CD4-positive, alpha-beta T cell treated with Interferon gamma for 1 hour (primary cell): ENCODE results near the gene ST6GALNAC4.

Experiments used
- DNase-seq: peaks from one replicate; pipeline ENCODE4 v3.0.0-alpha.2; 2020

The ST6GALNAC4 gene

GRCh38 chr9:127946728-127947127 lies 29.9 kb upstream of the ST6GALNAC4 start:
- no peak for DNase-seq

GRCh38 chr9:127945942-127946341 lies 29.1 kb upstream of the ST6GALNAC4 start:
- DNase-seq, result no peak

DNA sequence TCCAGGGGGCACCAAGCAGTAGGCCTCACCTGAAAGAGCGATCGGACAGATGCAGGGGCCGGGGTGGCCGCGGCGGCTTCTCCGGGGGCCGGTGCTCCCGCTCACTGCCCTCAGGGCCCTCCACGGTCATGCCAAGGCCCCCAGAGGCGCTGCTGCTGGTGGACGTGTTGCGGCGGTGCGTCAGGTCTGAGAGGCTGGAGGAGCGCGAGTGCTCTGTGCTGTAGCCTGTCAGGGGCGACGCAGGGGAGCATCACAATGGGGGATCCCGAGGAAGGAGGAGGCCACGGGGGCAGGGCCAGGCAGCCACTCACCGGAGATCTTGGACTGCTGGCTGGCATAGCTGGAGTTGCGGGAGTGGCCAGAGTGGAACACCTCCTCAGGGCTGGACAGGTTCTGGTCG lies 28.5 kb upstream of the ST6GALNAC4 start:
- DNase-seq, result no peak

DNA sequence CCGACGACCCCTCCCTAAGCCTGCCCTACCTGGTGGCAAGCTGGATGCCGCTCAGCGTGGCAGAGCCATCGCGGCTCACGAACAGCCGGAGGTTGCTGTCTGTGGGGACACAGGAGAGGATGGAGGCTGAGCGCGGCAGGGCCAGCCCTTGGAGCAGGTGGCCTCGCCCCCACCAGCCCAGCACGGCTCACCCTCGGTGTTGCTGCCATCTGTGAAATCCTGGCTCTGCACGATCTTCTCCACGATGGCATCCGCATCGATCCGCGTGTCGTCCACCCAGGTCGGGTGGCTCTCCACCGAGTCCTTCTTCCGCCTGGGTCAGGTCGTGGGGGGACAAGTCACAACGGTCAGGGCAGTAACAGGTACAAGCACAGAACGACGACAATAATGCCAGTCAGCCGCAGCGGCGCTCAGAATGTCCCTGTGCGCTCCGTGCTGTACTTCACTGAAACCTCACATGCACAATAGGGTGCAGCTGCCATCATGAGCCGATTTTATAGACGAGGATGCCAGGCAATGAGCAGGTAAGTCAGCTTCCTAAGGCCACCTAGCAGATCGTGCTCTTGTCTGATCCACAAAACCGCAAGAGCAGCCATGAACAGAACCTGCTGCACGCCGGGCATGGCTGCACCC lies 27.9 kb upstream of the ST6GALNAC4 start:
- no peak for DNase-seq

GRCh38 chr9:127943731-127944144 lies 26.9 kb upstream of the ST6GALNAC4 start:
- peak; percentile 77 for DNase-seq

- no peak for DNase-seq
These were observed 26.3 kb upstream of the ST6GALNAC4 start for GRCh38 chr9:127943011-127943662.

GRCh38 chr9:127942216-127943010 lies 25.6 kb upstream of the ST6GALNAC4 start:
- DNase-seq, result peak; percentile 47

DNA sequence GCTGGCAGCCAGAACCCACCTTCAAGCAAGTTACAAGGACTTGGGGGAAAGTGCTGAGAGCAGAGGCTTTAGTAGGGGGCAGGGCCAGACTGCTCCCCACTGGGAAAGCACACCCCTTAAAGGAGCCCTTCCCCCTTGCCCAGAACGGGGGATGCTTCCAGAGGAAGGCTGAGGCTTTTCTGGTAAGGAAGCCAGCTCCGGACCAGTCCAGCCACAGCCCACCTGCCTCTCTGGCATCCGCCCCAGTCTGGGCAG lies 25.0 kb upstream of the ST6GALNAC4 start:
- DNase-seq, result no peak

GRCh38 chr9:127941062-127941960 lies 24.5 kb upstream of the ST6GALNAC4 start:
- DNase-seq, result no peak

GRCh38 chr9:127940593-127940992 lies 23.8 kb upstream of the ST6GALNAC4 start:
- DNase-seq, result no peak

GRCh38 chr9:127938298-127938690 lies 21.5 kb upstream of the ST6GALNAC4 start:
- no peak for DNase-seq

GRCh38 chr9:127937388-127938297 lies 20.8 kb upstream of the ST6GALNAC4 start, which contains the start of gene DPM2:
TSS of gene DPM2 (minus strand) at chr9:127937854. CDS start at chr9:127937820, 34 bp downstream.
- DNase-seq, result peak; percentile 87

- DNase-seq, result no peak
These were observed 20.2 kb upstream of the ST6GALNAC4 start for GRCh38 chr9:127937056-127937387.

- no peak for DNase-seq
These were observed 19.6 kb upstream of the ST6GALNAC4 start for GRCh38 chr9:127936347-127936852.

- no peak for DNase-seq
These were observed 19.0 kb upstream of the ST6GALNAC4 start for GRCh38 chr9:127935765-127936221.

- no peak for DNase-seq
These were observed 18.1 kb upstream of the ST6GALNAC4 start for GRCh38 chr9:127934986-127935385.

- no peak for DNase-seq
These were observed 17.4 kb upstream of the ST6GALNAC4 start for GRCh38 chr9:127934248-127934647.

DNA sequence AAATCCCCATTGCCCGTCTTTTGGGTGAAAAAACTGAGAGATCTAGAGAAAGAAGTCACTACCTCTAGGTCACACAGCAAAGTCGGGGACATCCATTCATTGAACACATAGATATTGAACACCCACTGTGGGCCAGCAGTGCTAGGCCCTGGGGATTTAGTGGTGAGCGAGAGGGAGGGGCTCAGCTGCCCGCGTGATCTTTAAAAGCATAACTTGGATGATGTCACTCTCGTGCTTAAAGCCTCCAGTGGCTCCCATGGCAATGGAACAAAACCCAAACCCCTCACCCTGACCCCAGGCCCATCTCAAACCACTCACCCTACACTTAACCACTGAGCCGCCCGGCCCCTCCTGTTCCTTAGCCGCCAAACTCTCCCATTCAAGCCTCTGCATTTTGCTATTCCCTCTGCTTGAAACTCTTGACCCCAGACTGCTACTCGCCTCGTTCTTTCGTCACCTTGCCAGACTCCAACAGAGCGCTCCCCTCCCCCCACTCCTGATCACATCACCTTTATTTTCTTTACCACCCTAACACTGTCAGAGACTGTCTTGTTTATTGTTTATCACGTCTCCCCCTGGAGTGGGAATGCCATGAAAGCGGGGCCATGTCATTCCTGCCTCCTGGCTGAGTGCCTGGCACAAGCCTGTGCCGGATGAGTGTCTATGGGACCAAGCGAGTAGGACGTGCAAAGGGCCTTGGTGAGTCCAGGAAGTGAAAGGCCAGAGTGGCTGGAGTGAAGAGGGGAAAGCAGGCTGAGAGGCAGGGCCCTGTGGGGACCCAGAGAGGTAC lies 14.4 kb upstream of the ST6GALNAC4 start:
- DNase-seq, result peak; percentile 34

- peak; percentile 63 for DNase-seq
These were observed 13.6 kb upstream of the ST6GALNAC4 start, which contains the start of gene PIP5KL1 for GRCh38 chr9:127930231-127931091. TSS of gene PIP5KL1 (minus strand) at chr9:127930777. CDS start at chr9:127930752, 25 bp downstream.

DNA sequence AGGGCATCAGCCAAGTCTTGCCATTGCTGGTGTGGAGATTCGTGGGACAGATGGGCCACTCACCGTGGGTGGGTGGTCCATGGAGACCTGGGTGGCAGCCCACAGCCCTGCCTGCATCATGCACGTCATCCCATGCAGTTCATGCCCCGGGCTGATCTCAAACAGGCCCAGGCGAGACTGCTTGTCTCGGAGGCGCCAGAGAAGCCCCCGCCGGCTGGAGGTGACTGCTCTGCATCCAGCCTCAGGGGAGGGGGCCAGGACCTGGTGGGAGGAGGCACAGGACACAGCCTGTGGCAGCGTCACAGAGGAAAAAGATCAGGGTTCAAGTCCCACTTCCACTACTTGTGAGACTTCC lies 12.8 kb upstream of the ST6GALNAC4 start:
- DNase-seq, result no peak
